IMR-90 (cell line): ENCODE data around the gene CIAO2A. TPM values are rescaled to one million over a fixed set of nuclear protein-coding genes. Genes with fewer than 3 reads are reported as not detected.

ENCODE experiments used
- ATAC-seq: fragments of 200-7000 bp; cut with Tn5 transposase; 2 replicates; pipeline ENCODE4 v1.9.1; 2020; ENCODE audit warnings: low read depth, mild to moderate bottlenecking, moderate library complexity
- BruUV-seq: library from RNA; stranded (reverse); fragments of 400-500 nt; replicated peaks from 2 replicates; lab custom pipeline; 2021; lab: Mats Ljungman, UMichigan
- CTCF ChIA-PET: fragments of 300-600 bp; formaldehyde crosslinking; extraction: SDS; loops from one replicate; lab custom pipeline; 2021; ENCODE audit warnings: antibody characterized with exemption; lab: Yijun Ruan, JAX
- POLR2A ChIA-PET: fragments of 300-600 bp; sonication (Branson Sonifier 250); formaldehyde crosslinking; loops from one replicate; lab custom pipeline; 2022; ENCODE audit warnings: antibody characterized with exemption; ENCODE audit not compliant: unreplicated experiment; lab: Charles Lee
- DNase-seq: peaks from one replicate; pipeline ENCODE4 v3.0.0; 2013
- H2AFZ ChIP-seq: replicated peaks from 2 replicates; pipeline ENCODE3; 2013; ENCODE audit warnings: low read length, mild to moderate bottlenecking; ENCODE audit not compliant: poor library complexity
- H2AK5ac ChIP-seq: 2 replicates; pipeline ENCODE4 v1.6.1; 2013; ENCODE audit warnings: low read depth, low read length, inconsistent platforms
- H2AK9ac ChIP-seq: replicated peaks from 2 replicates; pipeline ENCODE3; 2013; ENCODE audit warnings: mild to moderate bottlenecking, low read depth, low read length, moderate library complexity; ENCODE audit not compliant: poor library complexity
- H2BK120ac ChIP-seq: 2 replicates; pipeline ENCODE4 v1.6.1; 2013; ENCODE audit warnings: low read depth, low read length, inconsistent platforms
- H2BK15ac ChIP-seq: 3 replicates; pipeline ENCODE4 v1.6.1; 2013; ENCODE audit warnings: low read depth, low read length, inconsistent platforms
- H2BK20ac ChIP-seq: 2 replicates; pipeline ENCODE4 v1.6.1; 2013; ENCODE audit warnings: low read depth, mild to moderate bottlenecking, inconsistent platforms, low read length, moderate library complexity
- H2BK5ac ChIP-seq: 2 replicates; pipeline ENCODE4 v1.6.1; 2013; ENCODE audit warnings: mild to moderate bottlenecking, low read depth, low read length, inconsistent platforms; ENCODE audit not compliant: poor library complexity, severe bottlenecking
- H3K14ac ChIP-seq: replicated peaks from 2 replicates; pipeline ENCODE4 v1.6.1; 2013; ENCODE audit warnings: low read depth, low read length, inconsistent platforms
- H3K18ac ChIP-seq: 2 replicates; pipeline ENCODE4 v1.6.1; 2013; ENCODE audit warnings: low read depth, low read length, control low read depth
- H3K23ac ChIP-seq: 2 replicates; pipeline ENCODE4 v1.6.1; 2013; ENCODE audit warnings: low read depth, low read length, inconsistent platforms
- H3K27ac ChIP-seq: 2 replicates; pipeline ENCODE4 v1.5.1; 2013; ENCODE audit warnings: mild to moderate bottlenecking, control low read depth, low read length; ENCODE audit not compliant: insufficient read depth
- H3K27me3 ChIP-seq: 2 replicates; pipeline ENCODE4 v1.6.1; 2013; ENCODE audit warnings: low read length; ENCODE audit not compliant: control insufficient read depth, insufficient read depth
- H3K36me3 ChIP-seq: 2 replicates; pipeline ENCODE4 v1.6.1; 2013; ENCODE audit warnings: low read length, mixed read lengths; ENCODE audit not compliant: control insufficient read depth, insufficient read depth
- H3K4ac ChIP-seq: 2 replicates; pipeline ENCODE4 v1.6.1; 2013; ENCODE audit warnings: low read depth, low read length, inconsistent platforms
- H3K4me1 ChIP-seq: 2 replicates; pipeline ENCODE4 v1.6.1; 2013; ENCODE audit warnings: low read length, mixed read lengths; ENCODE audit not compliant: control insufficient read depth, insufficient read depth
- H3K4me2 ChIP-seq: 2 replicates; pipeline ENCODE4 v1.6.1; 2013; ENCODE audit warnings: low read depth, mild to moderate bottlenecking, control low read depth, low read length, moderate library complexity
- H3K4me3 ChIP-seq: 2 replicates; pipeline ENCODE4 v1.5.1; 2013; ENCODE audit warnings: low read depth, mild to moderate bottlenecking, control low read depth, low read length, moderate library complexity; ENCODE audit not compliant: insufficient read depth
- H3K56ac ChIP-seq: 2 replicates; pipeline ENCODE4 v1.6.1; 2013; ENCODE audit warnings: low read length, inconsistent platforms; ENCODE audit not compliant: insufficient read depth; ENCODE audit errors: extremely low read depth
- H3K79me1 ChIP-seq, 2 experiments: 2 replicates each; pipeline ENCODE4 v1.6.1; 2013; ENCODE audit warnings: low read length in 2 of 2, inconsistent platforms in 1 of 2, low read depth in 1 of 2
- H3K9ac ChIP-seq: 2 replicates; pipeline ENCODE4 v1.6.1; 2013; ENCODE audit warnings: low read depth, low read length, control low read depth
- H3K9me1 ChIP-seq: 2 replicates; pipeline ENCODE4 v1.6.1; 2013; ENCODE audit warnings: low read length, inconsistent platforms; ENCODE audit not compliant: insufficient read depth
- H3K9me3 ChIP-seq: 2 replicates; pipeline ENCODE4 v1.6.1; 2013; ENCODE audit warnings: low read length; ENCODE audit not compliant: control insufficient read depth, insufficient read depth
- H4K20me1 ChIP-seq: 2 replicates; pipeline ENCODE4 v1.6.1; 2013; ENCODE audit warnings: low read length, inconsistent platforms; ENCODE audit not compliant: insufficient read depth
- H4K5ac ChIP-seq: 2 replicates; pipeline ENCODE4 v1.6.1; 2013; ENCODE audit warnings: mild to moderate bottlenecking, low read depth, low read length, control low read depth
- H4K8ac ChIP-seq, 2 experiments: 2 replicates each; pipeline ENCODE4 v1.6.1; 2013; ENCODE audit warnings: low read depth in 2 of 2, low read length in 2 of 2, control low read depth in 1 of 2, inconsistent platforms in 1 of 2
- H4K91ac ChIP-seq: 2 replicates; pipeline ENCODE4 v1.6.1; 2013; ENCODE audit warnings: low read depth, low read length, inconsistent platforms; ENCODE audit not compliant: insufficient read depth
- BHLHE40 ChIP-seq: fragments of 150-350 bp; IDR thresholded peaks from 2 replicates; pipeline ENCODE4 v1.6.1; 2016; ENCODE audit warnings: mild to moderate bottlenecking, low read depth, low read length
- CEBPB ChIP-seq: IDR thresholded peaks from 2 replicates; pipeline ENCODE4 v1.6.1; 2012; ENCODE audit warnings: low read depth, low read length, improper control_type of control experiment
- CHD1 ChIP-seq: IDR thresholded peaks from 2 replicates; pipeline ENCODE4 v1.6.1; 2012; ENCODE audit warnings: low read depth, low read length, improper control_type of control experiment
- FOS ChIP-seq: fragments of 150-350 bp; IDR thresholded peaks from 2 replicates; pipeline ENCODE4 v1.6.1; 2016; ENCODE audit warnings: low read depth, low read length
- MAFK ChIP-seq: IDR thresholded peaks from 2 replicates; pipeline ENCODE4 v1.6.1; 2012; ENCODE audit warnings: low read depth, low read length, improper control_type of control experiment
- MAZ ChIP-seq: IDR thresholded peaks from 2 replicates; pipeline ENCODE4 v1.6.1; 2012; ENCODE audit warnings: low read depth, mild to moderate bottlenecking, low read length, improper control_type of control experiment, moderate library complexity, borderline replicate concordance
- MXI1 ChIP-seq: IDR thresholded peaks from 2 replicates; pipeline ENCODE4 v1.6.1; 2012; ENCODE audit warnings: low read depth, mild to moderate bottlenecking, low read length, moderate library complexity, borderline replicate concordance
- NFE2L2 ChIP-seq: fragments of 150-350 bp; IDR thresholded peaks from 2 replicates; pipeline ENCODE4 v1.6.1; 2016; ENCODE audit warnings: low read depth, mild to moderate bottlenecking, low read length
- POLR2A ChIP-seq: IDR thresholded peaks from 2 replicates; pipeline ENCODE4 v1.6.1; 2012; ENCODE audit warnings: mild to moderate bottlenecking, low read depth, low read length
- RAD21 ChIP-seq: IDR thresholded peaks from 2 replicates; pipeline ENCODE4 v1.6.1; 2012; ENCODE audit warnings: low read length, improper control_type of control experiment
- RCOR1 ChIP-seq: IDR thresholded peaks from 2 replicates; pipeline ENCODE4 v1.6.1; 2012; ENCODE audit warnings: mild to moderate bottlenecking, low read length, improper control_type of control experiment; ENCODE audit not compliant: insufficient replicate concordance
- RFX5 ChIP-seq: IDR thresholded peaks from 2 replicates; pipeline ENCODE4 v1.8.0; 2012; ENCODE audit warnings: low read depth, mild to moderate bottlenecking, low read length, moderate library complexity
- SMC3 ChIP-seq: fragments of 150-350 bp; IDR thresholded peaks from 2 replicates; pipeline ENCODE4 v1.6.1; 2016; ENCODE audit warnings: low read depth, mild to moderate bottlenecking, antibody characterized with exemption, low read length, moderate library complexity
- WGBS, 2 experiments: methylation state at CpG; one replicate each; pipeline versions ENCODE4 v1.1.5 to v1.1.7; 2013; ENCODE audit warnings: missing lambda C conversion rate in 2 of 2; ENCODE audit not compliant: insufficient read length in 1 of 2; ENCODE audit errors: extremely low coverage in 2 of 2; 5-methylcytosine and 5-hydroxymethylcytosine counted together
- dilution Hi-C: fragments of 300-500 bp; cut with HindIII; formaldehyde crosslinking; loops from one replicate; pipeline ENCODE4 v1.14.3; 2018; ENCODE audit warnings: low sequenced_read_pairs; ENCODE audit not compliant: unreplicated experiment
- in situ Hi-C: fragments of 300-500 bp; cut with MboI; formaldehyde crosslinking; loops from 3 replicates; pipeline ENCODE4 v1.14.3; 2019; ENCODE audit warnings: low sequenced_read_pairs, inconsistent platforms, mixed read lengths
- intact Hi-C: fragments of 100-400 bp; cut with micrococcal nuclease; formaldehyde crosslinking; loops from 2 replicates; pipeline ENCODE4 v1.10.0; 2022
- polyA plus RNA-seq, 3 experiments: library from polyadenylated mRNA; depleted of rRNA; stranded (reverse); fragments of >200 nt; gene quantifications; 2 replicates each; pipeline ENCODE4 v1.2.3, GENCODE V29; 2012; ENCODE audit warnings: low replicate concordance in 1 of 3
- total RNA-seq: library from RNA; depleted of rRNA; stranded (reverse); fragments of >200 nt; gene quantifications from 2 replicates; pipeline ENCODE4 v1.2.3, GENCODE V29; 2012
- TF ChIP-seq, protein P1 (sequence below): conservative IDR thresholded peaks from 2 replicates; pipeline ENCODE4 v1.5.1; 2012; ENCODE audit warnings: mild to moderate bottlenecking, low read depth, low read length, improper control_type of control experiment
- TF ChIP-seq, protein P2 (sequence below): fragments of 150-350 bp; IDR thresholded peaks from 2 replicates; pipeline ENCODE4 v1.6.1; 2016; ENCODE audit warnings: low read depth, mild to moderate bottlenecking, low read length, moderate library complexity, borderline replicate concordance
- TF ChIP-seq, protein P3 (sequence below): fragments of 150-350 bp; IDR thresholded peaks from 2 replicates; pipeline ENCODE4 v1.6.1; 2017; ENCODE audit warnings: mild to moderate bottlenecking, antibody characterized with exemption, low read length, low read depth

Gene CIAO2A
- total and polyA plus RNA-seq, 2 of the 4 experiments (the other 2 are of a cell fraction): 36.7 to 38.3 TPM

DNA sequence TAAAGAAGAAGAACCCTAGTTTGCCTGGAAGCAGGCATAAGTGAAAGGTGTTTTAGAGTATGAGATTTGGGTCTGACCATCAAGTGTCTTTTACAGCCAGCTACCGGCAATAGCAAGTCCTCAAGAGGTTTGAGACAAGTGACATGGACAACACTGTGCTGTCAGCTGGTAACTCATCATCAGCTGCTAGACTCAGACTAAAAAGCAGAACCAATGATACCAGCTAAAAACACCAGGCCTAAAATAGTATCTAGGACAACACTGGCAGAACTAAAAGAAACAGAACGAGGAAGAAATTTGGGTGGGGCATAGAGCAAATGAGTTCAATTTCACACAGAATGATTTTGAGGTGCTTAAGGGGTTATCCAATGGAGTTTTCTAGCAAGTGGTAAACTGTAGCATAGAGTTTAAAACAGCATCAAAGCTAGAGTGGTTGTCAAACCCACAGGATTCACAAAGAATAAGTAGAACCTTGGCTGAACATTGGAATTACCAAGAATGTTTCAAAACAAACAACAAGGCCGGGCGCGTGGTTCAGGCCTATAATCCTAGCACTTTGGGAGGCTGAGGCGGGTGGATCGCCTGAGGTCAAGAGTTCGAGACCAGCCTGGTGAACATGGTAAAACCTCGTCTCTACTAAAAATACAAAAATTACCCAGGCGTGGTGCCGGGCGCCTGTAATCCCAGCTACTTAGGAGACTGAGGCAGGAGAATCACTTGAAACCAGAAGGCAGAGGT lies 3.9 kb downstream of the CIAO2A start:
- H4K20me1 ChIP-seq: no peaks in the 10 kb centered on the region
- DNase-seq (no peak), ATAC-seq (no peak)
- in situ Hi-C loops (no loop called here), dilution Hi-C loops (no loop called here), intact Hi-C loops (no loop called here)
- H3K4me2 ChIP-seq: no peak overlapping the region
- no peaks in the 10 kb centered on the region for H3K27me3 ChIP-seq
- H3K9me1 ChIP-seq: no peaks in the 10 kb centered on the region; the same call in none of the 2 replicates
- H2BK15ac ChIP-seq: no peak overlapping the region
- peaks cover 10% of the 10 kb centered on the region for H3K36me3 ChIP-seq
- no peak overlapping the region for H3K4me3 ChIP-seq
- no TSS peak for BruUV-seq
- no peak overlapping the region for H3K18ac ChIP-seq
- H3K9me3 ChIP-seq: no peaks in the 10 kb centered on the region
- H3K79me1 ChIP-seq: peaks cover 14 to 48% of the 10 kb centered on the region in 2 experiments
- no peaks in the 10 kb centered on the region for H3K4me1 ChIP-seq
- H4K5ac ChIP-seq: no peak overlapping the region
- H4K8ac ChIP-seq: no peak overlapping the region
- H2BK5ac ChIP-seq: no peak overlapping the region
- WGBS, 2 experiments: no CpG with 5 or more reads among the region's 12 CpGs
- H3K14ac ChIP-seq: no peak overlapping the region
- POLR2A ChIA-PET: no interaction called here
- no peak overlapping the region for H4K91ac ChIP-seq
- H3K9ac ChIP-seq: no peak overlapping the region
- H2BK20ac ChIP-seq: no peak overlapping the region
- H2AK9ac ChIP-seq: no peak overlapping the region
- no peak overlapping the region for H2AK5ac ChIP-seq
- H3K56ac ChIP-seq: no peak overlapping the region
- CTCF ChIA-PET: interaction anchor here (0.6 kb wide), 1 partner anchor 70 kb away, joined by 3 read pairs; no protein-coding TSS in a partner anchor
- no peak overlapping the region for H3K27ac ChIP-seq
- H2AFZ ChIP-seq: no peak overlapping the region
- no peak for TF ChIP-seq MAZ
- TF ChIP-seq POLR2A: no peak
- TF ChIP-seq MAFK: no peak
- TF ChIP-seq RFX5: no peak
- TF ChIP-seq NFE2L2: no peak
- TF ChIP-seq FOS: no peak
- TF ChIP-seq, protein P1, sequence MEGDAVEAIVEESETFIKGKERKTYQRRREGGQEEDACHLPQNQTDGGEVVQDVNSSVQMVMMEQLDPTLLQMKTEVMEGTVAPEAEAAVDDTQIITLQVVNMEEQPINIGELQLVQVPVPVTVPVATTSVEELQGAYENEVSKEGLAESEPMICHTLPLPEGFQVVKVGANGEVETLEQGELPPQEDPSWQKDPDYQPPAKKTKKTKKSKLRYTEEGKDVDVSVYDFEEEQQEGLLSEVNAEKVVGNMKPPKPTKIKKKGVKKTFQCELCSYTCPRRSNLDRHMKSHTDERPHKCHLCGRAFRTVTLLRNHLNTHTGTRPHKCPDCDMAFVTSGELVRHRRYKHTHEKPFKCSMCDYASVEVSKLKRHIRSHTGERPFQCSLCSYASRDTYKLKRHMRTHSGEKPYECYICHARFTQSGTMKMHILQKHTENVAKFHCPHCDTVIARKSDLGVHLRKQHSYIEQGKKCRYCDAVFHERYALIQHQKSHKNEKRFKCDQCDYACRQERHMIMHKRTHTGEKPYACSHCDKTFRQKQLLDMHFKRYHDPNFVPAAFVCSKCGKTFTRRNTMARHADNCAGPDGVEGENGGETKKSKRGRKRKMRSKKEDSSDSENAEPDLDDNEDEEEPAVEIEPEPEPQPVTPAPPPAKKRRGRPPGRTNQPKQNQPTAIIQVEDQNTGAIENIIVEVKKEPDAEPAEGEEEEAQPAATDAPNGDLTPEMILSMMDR: no peak
- TF ChIP-seq, protein P2, sequence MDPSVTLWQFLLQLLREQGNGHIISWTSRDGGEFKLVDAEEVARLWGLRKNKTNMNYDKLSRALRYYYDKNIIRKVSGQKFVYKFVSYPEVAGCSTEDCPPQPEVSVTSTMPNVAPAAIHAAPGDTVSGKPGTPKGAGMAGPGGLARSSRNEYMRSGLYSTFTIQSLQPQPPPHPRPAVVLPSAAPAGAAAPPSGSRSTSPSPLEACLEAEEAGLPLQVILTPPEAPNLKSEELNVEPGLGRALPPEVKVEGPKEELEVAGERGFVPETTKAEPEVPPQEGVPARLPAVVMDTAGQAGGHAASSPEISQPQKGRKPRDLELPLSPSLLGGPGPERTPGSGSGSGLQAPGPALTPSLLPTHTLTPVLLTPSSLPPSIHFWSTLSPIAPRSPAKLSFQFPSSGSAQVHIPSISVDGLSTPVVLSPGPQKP: no peak
- no peak for TF ChIP-seq RAD21
- TF ChIP-seq, protein P3, sequence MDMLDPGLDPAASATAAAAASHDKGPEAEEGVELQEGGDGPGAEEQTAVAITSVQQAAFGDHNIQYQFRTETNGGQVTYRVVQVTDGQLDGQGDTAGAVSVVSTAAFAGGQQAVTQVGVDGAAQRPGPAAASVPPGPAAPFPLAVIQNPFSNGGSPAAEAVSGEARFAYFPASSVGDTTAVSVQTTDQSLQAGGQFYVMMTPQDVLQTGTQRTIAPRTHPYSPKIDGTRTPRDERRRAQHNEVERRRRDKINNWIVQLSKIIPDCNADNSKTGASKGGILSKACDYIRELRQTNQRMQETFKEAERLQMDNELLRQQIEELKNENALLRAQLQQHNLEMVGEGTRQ: no peak
- TF ChIP-seq MXI1: no peak
- no peak for TF ChIP-seq BHLHE40
- no peak for TF ChIP-seq CHD1
- TF ChIP-seq CEBPB: no peak
- no peak for TF ChIP-seq RCOR1
- TF ChIP-seq SMC3: no peak
- no peak overlapping the region for H3K4ac ChIP-seq
- H3K23ac ChIP-seq: no peak overlapping the region
- no peak overlapping the region for H2BK120ac ChIP-seq
